Measurements from ENCODE around the gene EEF1AKMT3. TPM values are rescaled to one million over a fixed set of nuclear protein-coding genes. Genes with fewer than 3 reads are reported as not detected.
A peak's percentile ranks its signal among the peaks of the same experiment; 100 is the strongest.
"Not testable (repeated sequence)": the region's sequence is repeated elsewhere in the genome, so short reads cannot be mapped to it uniquely, and the experiment has no call there.

EEF1AKMT3 gene
- total RNA-seq, 1 donor from 2014 or later: 9.8 TPM

DNA sequence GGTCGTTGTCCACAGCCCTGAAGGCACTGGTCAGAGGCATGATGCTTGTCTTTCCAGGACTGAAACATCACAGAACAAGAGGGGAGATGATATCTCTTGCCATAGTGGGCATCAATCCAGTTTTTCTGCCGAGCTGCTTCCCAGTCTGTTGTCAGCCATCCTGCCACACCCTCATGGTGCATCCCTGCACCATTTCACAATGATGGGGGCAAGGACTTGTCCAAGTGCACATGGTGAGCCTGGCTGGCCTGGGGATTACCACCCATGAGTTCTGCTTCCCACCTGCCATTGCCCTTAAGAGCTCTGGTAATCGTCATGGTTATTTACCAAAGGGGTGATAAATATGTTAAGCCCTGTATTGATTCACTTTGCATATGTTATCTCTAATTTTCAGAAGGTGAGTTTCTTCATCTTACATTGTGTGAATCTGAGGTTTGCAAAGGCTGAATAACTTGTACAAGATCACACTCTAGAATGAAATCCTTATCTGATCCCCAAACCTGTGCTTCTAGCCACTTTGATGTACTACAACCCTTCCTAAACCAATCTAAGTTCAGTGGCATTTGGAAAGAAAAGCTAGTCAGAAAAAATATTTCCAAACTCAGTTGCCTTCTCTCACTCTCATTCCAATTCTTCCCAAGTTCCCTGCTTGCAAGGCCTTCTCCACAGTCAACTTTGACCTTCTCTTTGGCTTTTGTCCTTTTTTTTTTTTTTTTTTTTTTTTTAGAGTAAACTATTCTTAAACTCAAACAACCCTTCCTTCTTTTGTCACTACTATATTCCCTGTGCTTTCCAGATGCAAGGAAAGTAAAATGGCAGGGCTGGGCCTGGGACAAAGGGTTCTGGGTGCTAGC is 43.8 kb downstream of the EEF1AKMT3 start:
- no peak for DNase-seq (ENCODE audit: low spot score)

DNA sequence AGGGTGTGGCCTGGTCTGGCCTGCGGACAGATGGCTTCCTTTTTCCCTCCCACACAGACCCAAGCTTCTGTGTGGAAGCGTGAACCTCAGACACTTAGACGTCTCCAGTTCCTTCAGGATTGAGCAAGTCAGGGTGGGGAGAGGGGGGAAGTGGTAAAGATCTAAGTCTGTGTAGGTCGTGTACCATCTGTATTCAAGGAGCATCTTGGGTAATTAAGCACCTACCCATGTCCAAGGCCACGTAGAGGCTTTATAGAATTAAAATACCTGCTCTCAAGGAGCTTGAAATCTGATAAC is 44.4 kb downstream of the EEF1AKMT3 start:
- no peak for DNase-seq (ENCODE audit: low spot score)

- DNase-seq (ENCODE audit: low spot score): peak; percentile 41
Observed at GRCh38 chr12:57817261-57817989, 45.0 kb downstream of the EEF1AKMT3 start.

DNA sequence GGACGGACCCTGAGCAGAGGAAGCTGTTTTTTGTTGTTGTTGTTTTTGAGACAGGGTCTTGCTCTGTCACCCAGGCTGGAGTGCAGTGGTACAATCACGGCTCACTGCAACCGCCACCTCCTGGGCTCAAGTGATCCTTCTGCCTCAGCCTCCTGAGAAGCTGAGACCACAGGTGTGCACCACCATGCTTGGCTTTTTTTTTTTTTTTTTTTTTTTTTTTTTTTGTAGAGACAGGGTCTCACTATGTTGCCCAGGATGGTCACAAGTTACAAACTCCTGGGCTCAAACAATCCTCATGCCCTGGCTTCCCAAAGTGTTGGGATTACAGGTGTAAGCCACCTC is 45.5 kb downstream of the EEF1AKMT3 start:
- DNase-seq (ENCODE audit: low spot score): not testable (repeated sequence)

GRCh38 chr12:57820119-57820518 is 47.7 kb downstream of the EEF1AKMT3 start:
- not testable (repeated sequence) for DNase-seq (ENCODE audit: low spot score)

DNA sequence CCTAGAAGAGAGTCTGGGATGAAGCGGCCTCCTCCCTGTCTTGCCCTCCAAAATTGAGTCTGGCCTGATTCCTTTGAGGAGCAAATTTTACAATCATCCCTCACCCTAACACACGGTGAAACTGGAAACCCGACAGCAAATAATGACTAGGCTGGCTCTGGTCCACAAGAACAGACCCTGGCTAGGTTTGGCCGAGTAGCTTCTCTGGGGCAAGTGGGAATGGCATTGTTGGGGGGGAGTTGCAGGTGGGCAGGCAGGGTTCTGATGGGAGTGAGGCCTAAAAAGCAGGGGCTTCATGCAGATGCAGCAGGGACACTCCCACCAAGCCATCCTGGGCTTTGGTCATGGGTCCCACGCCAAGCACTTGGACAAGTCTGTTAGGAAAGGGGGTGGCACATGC is 48.6 kb downstream of the EEF1AKMT3 start:
- not testable (repeated sequence) for DNase-seq (ENCODE audit: low spot score)

DNA sequence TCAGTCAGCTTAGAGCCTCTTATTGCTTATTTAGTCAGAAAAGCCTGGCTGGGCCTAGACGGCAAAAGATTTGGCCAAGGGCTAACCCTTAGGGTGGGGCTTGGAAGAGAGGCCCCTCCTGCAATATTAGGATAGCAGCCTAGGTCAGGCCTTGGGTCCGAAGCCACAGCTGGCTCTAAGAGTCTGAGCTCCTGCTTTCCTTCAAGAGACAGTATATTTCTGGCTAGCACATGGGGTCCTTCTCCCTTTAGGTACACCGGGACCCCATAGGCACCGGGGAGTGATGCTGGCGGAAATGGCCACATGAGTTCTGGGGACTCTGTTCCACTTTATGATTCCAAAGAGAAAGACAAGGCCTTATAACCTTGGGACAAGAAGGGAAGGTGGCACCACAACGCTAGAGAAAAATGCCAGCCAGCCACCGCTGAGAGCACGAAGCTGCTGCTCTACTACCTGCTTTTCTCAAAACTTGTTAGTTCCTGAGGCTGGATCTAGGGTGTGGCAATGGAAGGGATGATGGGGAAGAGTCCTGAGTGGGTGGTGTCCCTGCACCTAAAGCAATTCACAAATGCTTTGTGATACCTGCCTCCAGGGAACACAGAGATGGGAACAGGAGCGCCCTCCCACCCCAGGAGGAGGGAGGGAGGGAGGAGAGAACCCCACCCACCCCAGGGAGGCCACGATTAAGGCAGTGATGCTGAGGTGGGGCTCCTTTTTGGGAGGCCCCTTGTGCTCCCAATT is 49.2 kb downstream of the EEF1AKMT3 start:
- DNase-seq (ENCODE audit: low spot score): no peak

GRCh38 chr12:57822392-57823130 is 50.1 kb downstream of the EEF1AKMT3 start:
- no peak for DNase-seq (ENCODE audit: low spot score)

- no peak for DNase-seq (ENCODE audit: low spot score)
Observed at GRCh38 chr12:57823131-57823907, 50.9 kb downstream of the EEF1AKMT3 start.

- no peak for DNase-seq (ENCODE audit: low spot score)
Observed at GRCh38 chr12:57823908-57824640, 51.7 kb downstream of the EEF1AKMT3 start.

DNA sequence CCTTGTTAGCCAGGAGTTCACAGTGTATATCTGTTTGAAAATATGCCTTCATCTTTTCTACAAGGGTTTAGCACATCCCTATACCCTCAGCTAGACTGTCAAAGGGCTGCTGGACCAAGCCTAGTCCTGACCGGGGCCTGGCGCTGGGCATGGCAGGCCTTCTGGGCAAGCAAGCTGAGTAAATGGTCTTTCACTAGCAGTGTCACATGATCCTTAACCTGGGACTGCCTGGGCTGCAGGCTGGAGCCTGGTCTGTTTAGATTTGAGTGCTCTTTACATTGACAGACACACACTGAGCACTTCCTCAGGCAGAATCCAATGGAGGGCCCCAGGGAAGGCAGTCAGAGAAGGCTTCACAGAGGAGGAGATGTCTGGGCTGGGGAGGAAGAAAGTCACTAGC is 53.0 kb downstream of the EEF1AKMT3 start:
- DNase-seq (ENCODE audit: low spot score): no peak

DNA sequence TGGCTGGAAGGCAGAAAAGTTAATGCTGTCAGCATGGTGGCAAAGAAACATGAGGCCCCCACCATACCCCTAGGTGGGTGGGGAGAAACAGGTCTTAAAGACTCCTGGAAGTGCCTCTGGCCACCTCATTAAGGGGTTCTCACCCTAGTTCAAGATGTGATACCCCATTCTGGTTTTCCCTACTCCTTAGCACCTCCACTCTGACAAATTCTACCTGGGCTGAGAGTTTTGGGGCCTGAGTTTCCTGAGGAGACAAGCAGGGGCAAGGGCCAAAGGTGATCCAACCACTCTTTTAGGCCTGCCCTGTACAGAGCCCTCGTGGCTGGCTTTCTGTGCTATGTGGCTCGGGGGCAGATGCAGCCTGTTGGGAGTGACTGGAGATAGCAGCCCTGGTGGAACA is 54.0 kb downstream of the EEF1AKMT3 start:
- DNase-seq (ENCODE audit: low spot score): no peak

DNA sequence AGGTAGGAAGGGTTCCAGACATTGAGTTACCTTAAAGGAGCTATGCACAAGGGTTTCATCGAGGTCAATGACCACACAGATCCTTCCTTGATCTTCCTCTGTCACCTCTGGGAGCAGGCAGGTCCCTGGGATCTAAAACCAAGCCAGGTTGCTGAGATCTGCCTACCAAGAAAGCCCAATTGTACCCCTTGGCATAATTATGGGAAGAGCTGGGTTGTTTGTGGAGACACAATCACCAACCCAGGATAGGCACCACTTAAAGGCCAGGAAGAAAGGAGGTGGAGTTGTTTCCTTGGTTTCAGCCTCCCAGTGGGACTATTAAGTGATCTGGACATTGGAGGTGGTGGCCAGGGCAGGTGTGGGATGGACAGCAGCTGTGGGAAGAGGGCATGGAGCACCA is 54.6 kb downstream of the EEF1AKMT3 start:
- no peak for DNase-seq (ENCODE audit: low spot score)

- DNase-seq (ENCODE audit: low spot score): no peak
Observed at GRCh38 chr12:57829025-57829777, 56.8 kb downstream of the EEF1AKMT3 start.

DNA sequence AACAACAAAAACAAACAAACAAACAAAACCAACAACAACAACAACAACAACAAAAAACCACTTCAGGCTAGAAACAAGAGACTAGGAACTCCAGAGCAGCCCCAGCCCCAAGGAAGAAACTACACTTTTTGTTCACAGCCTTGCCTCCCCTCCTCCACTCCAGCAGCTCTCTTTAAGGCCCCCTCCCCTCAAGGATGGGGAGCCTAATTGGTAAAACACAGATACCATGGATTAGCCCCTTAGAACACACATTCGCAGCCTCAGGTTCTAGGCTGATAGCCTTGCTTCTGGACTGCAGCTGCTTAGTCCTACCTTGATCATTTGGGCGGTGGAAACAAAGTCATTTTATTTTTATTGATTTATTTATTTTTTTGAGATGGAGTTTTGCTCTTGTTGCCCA is 58.0 kb downstream of the EEF1AKMT3 start:
- DNase-seq (ENCODE audit: low spot score): no peak
